Measurements from ENCODE around the gene BCL2.
A peak's percentile ranks its signal among the peaks of the same experiment; 100 is the strongest.

Gene BCL2

GRCh38 chr18:63085611-63086010 lies 234.0 kb downstream of the BCL2 start:
- no peak for DNase-seq (ENCODE audit: low read depth in 2 of 2)

- DNase-seq (ENCODE audit: low read depth in 2 of 2), result no peak
Observed at GRCh38 chr18:63084219-63084618, 235.3 kb downstream of the BCL2 start.

GRCh38 chr18:63083555-63083954 lies 236.0 kb downstream of the BCL2 start:
- no peak for DNase-seq (ENCODE audit: low read depth in 2 of 2)

- peak; percentile 34 to 36 for DNase-seq (ENCODE audit: low read depth in 2 of 2)
Observed at GRCh38 chr18:63083020-63083531, 236.5 kb downstream of the BCL2 start.

- DNase-seq (ENCODE audit: low read depth in 2 of 2), result no peak
Observed at GRCh38 chr18:63082366-63083019, 237.1 kb downstream of the BCL2 start.

- no peak for DNase-seq (ENCODE audit: low read depth in 2 of 2)
Observed at GRCh38 chr18:63079114-63079513, 240.5 kb downstream of the BCL2 start.

- no peak for DNase-seq (ENCODE audit: low read depth in 2 of 2)
Observed at GRCh38 chr18:63078471-63078870, 241.1 kb downstream of the BCL2 start.

GRCh38 chr18:63074981-63075404 lies 244.6 kb downstream of the BCL2 start:
- no peak for DNase-seq (ENCODE audit: low read depth in 2 of 2)

GRCh38 chr18:63073481-63073880 lies 246.1 kb downstream of the BCL2 start:
- DNase-seq (ENCODE audit: low read depth in 2 of 2), result no peak
